Measurements from ENCODE around the gene DYNLT5. TPM values are rescaled to one million over a fixed set of nuclear protein-coding genes. Genes with fewer than 3 reads are reported as not detected.

DYNLT5 gene
- polyA plus RNA-seq, 3 donors = 0.08 to 0.54 (median 0.28) TPM

DNA sequence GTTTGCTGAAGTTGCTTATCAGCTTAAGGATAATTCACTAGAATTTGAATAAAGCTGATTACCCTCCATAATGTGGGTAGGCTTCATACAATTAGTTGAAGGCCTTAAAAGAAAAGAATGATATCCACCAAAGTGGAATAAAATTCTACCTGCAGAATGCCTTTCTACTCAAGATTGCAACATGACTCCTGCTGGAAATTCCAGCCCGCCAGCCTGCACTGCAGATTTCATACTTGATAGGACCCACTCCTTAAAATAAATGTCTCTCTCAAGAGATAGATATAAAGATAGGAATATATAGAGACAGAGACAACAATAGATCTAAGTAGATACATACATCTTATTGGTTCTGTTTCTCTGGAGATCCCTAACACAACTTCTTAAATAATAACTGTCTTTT lies 72.5 kb downstream of the DYNLT5 start:
- TF ChIP-seq, protein P1, sequence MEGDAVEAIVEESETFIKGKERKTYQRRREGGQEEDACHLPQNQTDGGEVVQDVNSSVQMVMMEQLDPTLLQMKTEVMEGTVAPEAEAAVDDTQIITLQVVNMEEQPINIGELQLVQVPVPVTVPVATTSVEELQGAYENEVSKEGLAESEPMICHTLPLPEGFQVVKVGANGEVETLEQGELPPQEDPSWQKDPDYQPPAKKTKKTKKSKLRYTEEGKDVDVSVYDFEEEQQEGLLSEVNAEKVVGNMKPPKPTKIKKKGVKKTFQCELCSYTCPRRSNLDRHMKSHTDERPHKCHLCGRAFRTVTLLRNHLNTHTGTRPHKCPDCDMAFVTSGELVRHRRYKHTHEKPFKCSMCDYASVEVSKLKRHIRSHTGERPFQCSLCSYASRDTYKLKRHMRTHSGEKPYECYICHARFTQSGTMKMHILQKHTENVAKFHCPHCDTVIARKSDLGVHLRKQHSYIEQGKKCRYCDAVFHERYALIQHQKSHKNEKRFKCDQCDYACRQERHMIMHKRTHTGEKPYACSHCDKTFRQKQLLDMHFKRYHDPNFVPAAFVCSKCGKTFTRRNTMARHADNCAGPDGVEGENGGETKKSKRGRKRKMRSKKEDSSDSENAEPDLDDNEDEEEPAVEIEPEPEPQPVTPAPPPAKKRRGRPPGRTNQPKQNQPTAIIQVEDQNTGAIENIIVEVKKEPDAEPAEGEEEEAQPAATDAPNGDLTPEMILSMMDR (IDR thresholded peaks at IDR 0.05) = no peak
- H3K27ac ChIP-seq (ENCODE audit: low read depth in 1 of 2, low read length in 2 of 2) = no peak overlapping the region
- Mint-ChIP-seq H3K36me3 (no peaks in the 10 kb centered on the region), H3K4me1 (no peaks in the 10 kb centered on the region), H3K9me3 (peaks cover 0 to 4% (median 2%) of the 10 kb centered on the region in 7 donors), H3K4me3 (no peak overlapping the region), H3K27me3 (ENCODE audit: low read depth in 3 of 3) (peaks cover 0 to 1% (median 0%) of the 10 kb centered on the region in 3 donors), H3K27ac (no peak overlapping the region)
- peaks cover 0 to 6% of the 10 kb centered on the region in 2 donors for H3K9me3 ChIP-seq (replicated peaks in 1 of 2; ENCODE audit: control insufficient read depth in 1 of 2, insufficient read depth in 1 of 2, low read length in 2 of 2)
- H3K4me3 ChIP-seq (replicated peaks in 1 of 3; ENCODE audit: low read depth in 2 of 3, low read length in 3 of 3) = no peak overlapping the region
- no peaks in the 10 kb centered on the region for H3K27me3 ChIP-seq (ENCODE audit: control insufficient read depth in 2 of 2, insufficient read depth in 2 of 2, low read length in 2 of 2)
- no peaks in the 10 kb centered on the region for H3K36me3 ChIP-seq (replicated peaks in 1 of 2; ENCODE audit: control insufficient read depth in 1 of 2, insufficient read depth in 2 of 2, low read length in 2 of 2)
- intact Hi-C loops (cut with micrococcal nuclease) = no loop called here
- no peak overlapping the region for H2AFZ ChIP-seq (ENCODE audit: insufficient read depth, low read depth, low read length, poor library complexity, severe bottlenecking)
- no peaks in the 10 kb centered on the region for H4K20me1 ChIP-seq (ENCODE audit: insufficient read depth, low read length)
- H3K79me2 ChIP-seq (ENCODE audit: insufficient read depth, low read length) = no peaks in the 10 kb centered on the region
- DNase-seq = no peak
- H3K4me2 ChIP-seq (replicated peaks; ENCODE audit: extremely low read depth, low read length, poor library complexity, severe bottlenecking) = no peak overlapping the region
- no peak overlapping the region for H3K9ac ChIP-seq (ENCODE audit: insufficient read depth, low read length, poor library complexity, severe bottlenecking)
- H3K4me1 ChIP-seq (ENCODE audit: control insufficient read depth in 1 of 2, insufficient read depth in 2 of 2, low read length in 2 of 2) = no peaks in the 10 kb centered on the region
- WGBS (ENCODE audit: insufficient coverage) = no CpG with 5 or more reads among the region's 1 CpG

Other genes with a start within 250 kb of the DYNLT5 start
- not detected for gene SGIP1, start 218.3 kb upstream of the DYNLT5 start, polyA plus RNA-seq
- not detected for gene INSL5, start 48.8 kb downstream of the DYNLT5 start, polyA plus RNA-seq
- under 1 TPM in 1 of 3 donors, not detected in 2; 0.09 TPM for gene DNAI4, start 172.4 kb downstream of the DYNLT5 start, polyA plus RNA-seq
- 10 to 100 TPM; 14.0 to 28.0 (median 21.9) TPM for gene MIER1, start 172.5 kb downstream of the DYNLT5 start, polyA plus RNA-seq

All from CD14-positive monocyte (primary cell).